GM18907 (cell line): ENCODE measurements around the gene GINS2.

ENCODE experiments used
- ATAC-seq: cut with Tn5 transposase; IDR thresholded peaks from one replicate; pipeline ENCODE4 v1.9.1; 2021; ENCODE audit warnings: mild to moderate bottlenecking, moderate library complexity; ENCODE audit not compliant: unreplicated experiment

GINS2 gene

GRCh38 chr16:85655216-85656129, 33.3 kb downstream of the GINS2 start:
- ATAC-seq: no peak

GRCh38 chr16:85654251-85655095, 34.3 kb downstream of the GINS2 start:
- ATAC-seq: no peak

- ATAC-seq: no peak
Observed at GRCh38 chr16:85653290-85653891, 35.4 kb downstream of the GINS2 start.

GRCh38 chr16:85652431-85653221, 36.1 kb downstream of the GINS2 start:
- no peak for ATAC-seq

- no peak for ATAC-seq
Observed at GRCh38 chr16:85651629-85652430, 36.9 kb downstream of the GINS2 start.

GRCh38 chr16:85650844-85651628, 37.7 kb downstream of the GINS2 start:
- ATAC-seq: no peak

- ATAC-seq: no peak
Observed at GRCh38 chr16:85650135-85650843, 38.5 kb downstream of the GINS2 start.

- no peak for ATAC-seq
Observed at GRCh38 chr16:85649411-85650134, 39.2 kb downstream of the GINS2 start.

- no peak for ATAC-seq
Observed at GRCh38 chr16:85648805-85649204, 39.9 kb downstream of the GINS2 start.

GRCh38 chr16:85648070-85648714, 40.6 kb downstream of the GINS2 start:
- ATAC-seq: no peak

GRCh38 chr16:85646976-85647375, 41.8 kb downstream of the GINS2 start:
- ATAC-seq: no peak

- no peak for ATAC-seq
Observed at GRCh38 chr16:85646358-85646907, 42.3 kb downstream of the GINS2 start.

GRCh38 chr16:85645021-85645589, 43.6 kb downstream of the GINS2 start:
- ATAC-seq: no peak

- ATAC-seq: no peak
Observed at GRCh38 chr16:85644093-85644712, 44.6 kb downstream of the GINS2 start.

GRCh38 chr16:85643631-85644030, 45.1 kb downstream of the GINS2 start:
- no peak for ATAC-seq

- no peak for ATAC-seq
Observed at GRCh38 chr16:85642762-85643358, 45.9 kb downstream of the GINS2 start.
